OCI-LY1 (cell line): ENCODE results near the gene HGFAC.

Experiments used
- H2AFZ ChIP-seq: fragments of 200-600 bp; sonication (generic), shearing (Covaris generic); 2 replicates; pipeline ENCODE4 v1.6.0; 2014; ENCODE audit warnings: antibody characterized with exemption, mild to moderate bottlenecking, low read length
- H3F3A ChIP-seq: fragments of 200-600 bp; sonication (generic), shearing (Covaris generic); 2 replicates; pipeline ENCODE4 v1.6.0; 2014; ENCODE audit warnings: mild to moderate bottlenecking, antibody characterized with exemption, low read length, moderate library complexity; ENCODE audit not compliant: insufficient read depth
- H3K27ac ChIP-seq: fragments of 200-600 bp; sonication (generic); 2 replicates; pipeline ENCODE4 v1.5.1; 2014; ENCODE audit warnings: low read length, mixed run types, mild to moderate bottlenecking, low read depth; ENCODE audit not compliant: poor library complexity, severe bottlenecking
- H3K27me3 ChIP-seq: fragments of 200-600 bp; sonication (generic); 2 replicates; pipeline ENCODE4 v1.6.0; 2014; ENCODE audit warnings: antibody characterized with exemption, mild to moderate bottlenecking, low read length, moderate library complexity; ENCODE audit not compliant: insufficient read depth
- H3K36me3 ChIP-seq: fragments of 200-600 bp; sonication (generic); 2 replicates; pipeline ENCODE4 v1.6.1; 2014; ENCODE audit warnings: mild to moderate bottlenecking, antibody characterized with exemption, low read length, moderate library complexity, mixed read lengths; ENCODE audit not compliant: insufficient read depth
- H3K4me1 ChIP-seq: fragments of 200-600 bp; sonication (generic); 2 replicates; pipeline ENCODE4 v1.5.1; 2014; ENCODE audit warnings: mild to moderate bottlenecking, low read length, moderate library complexity; ENCODE audit not compliant: insufficient read depth, severe bottlenecking
- H3K4me2 ChIP-seq: fragments of 200-600 bp; sonication (generic), shearing (Covaris generic); 2 replicates; pipeline ENCODE4 v1.6.1; 2014; ENCODE audit warnings: low read length
- H3K4me3 ChIP-seq: fragments of 200-600 bp; sonication (generic); 2 replicates; pipeline ENCODE4 v1.5.1; 2014; ENCODE audit warnings: low read length, low read depth, mild to moderate bottlenecking, mixed read lengths; ENCODE audit not compliant: poor library complexity, severe bottlenecking
- H3K79me2 ChIP-seq: fragments of 200-600 bp; shearing (Covaris generic); 2 replicates; pipeline ENCODE4 v1.6.1; 2016; ENCODE audit warnings: mixed run types, low read length, mixed read lengths; ENCODE audit not compliant: insufficient read depth
- H3K9ac ChIP-seq: fragments of 200-600 bp; sonication (generic), shearing (Covaris generic); 2 replicates; pipeline ENCODE4 v1.6.1; 2014; ENCODE audit warnings: mild to moderate bottlenecking, low read length, mixed read lengths
- H3K9me2 ChIP-seq: fragments of 200-600 bp; sonication (generic), shearing (Covaris generic); 2 replicates; pipeline ENCODE4 v1.6.1; 2014; ENCODE audit warnings: low read depth, mild to moderate bottlenecking, low read length, mixed read lengths
- H3K9me3 ChIP-seq: fragments of 200-600 bp; shearing (Covaris generic); 2 replicates; pipeline ENCODE4 v1.6.1; 2014; ENCODE audit warnings: low read length, mixed read lengths
- H4K20me1 ChIP-seq: fragments of 200-600 bp; sonication (generic), shearing (Covaris generic); 2 replicates; pipeline ENCODE4 v1.6.0; 2016; ENCODE audit warnings: mild to moderate bottlenecking, low read length; ENCODE audit not compliant: insufficient read depth
- CTCF ChIP-seq: fragments of 200-600 bp; sonication (generic), shearing (Covaris generic); IDR thresholded peaks from 2 replicates; pipeline ENCODE4 v1.5.1; 2017; ENCODE audit warnings: mild to moderate bottlenecking, antibody characterized with exemption, low read length, moderate library complexity, mixed read lengths
- EZH2 ChIP-seq: fragments of 200-600 bp; sonication (generic), shearing (Covaris generic); IDR thresholded peaks from 2 replicates; pipeline ENCODE4 v1.8.0; 2017; ENCODE audit warnings: borderline replicate concordance, mixed run types, mild to moderate bottlenecking, antibody characterized with exemption, low read length, moderate library complexity, mixed read lengths

HGFAC gene

GRCh38 chr4:3396600-3396999, 45.2 kb upstream of the HGFAC start:
- H3K9ac ChIP-seq, result no peak overlapping the region
- H3F3A ChIP-seq, result no peaks in the 10 kb centered on the region
- no peak overlapping the region for H3K4me3 ChIP-seq
- H3K9me2 ChIP-seq, result no peaks in the 10 kb centered on the region
- H3K4me1 ChIP-seq, result no peaks in the 10 kb centered on the region
- no peaks in the 10 kb centered on the region for H4K20me1 ChIP-seq
- no peaks in the 10 kb centered on the region for H3K27me3 ChIP-seq
- no peaks in the 10 kb centered on the region for H3K9me3 ChIP-seq
- no peaks in the 10 kb centered on the region for H3K36me3 ChIP-seq
- H3K79me2 ChIP-seq, result no peaks in the 10 kb centered on the region
- TF ChIP-seq EZH2 (no peak), CTCF (no peak)
- H2AFZ ChIP-seq, result no peak overlapping the region
- no peak overlapping the region for H3K27ac ChIP-seq
- H3K4me2 ChIP-seq, result no peak overlapping the region

DNA sequence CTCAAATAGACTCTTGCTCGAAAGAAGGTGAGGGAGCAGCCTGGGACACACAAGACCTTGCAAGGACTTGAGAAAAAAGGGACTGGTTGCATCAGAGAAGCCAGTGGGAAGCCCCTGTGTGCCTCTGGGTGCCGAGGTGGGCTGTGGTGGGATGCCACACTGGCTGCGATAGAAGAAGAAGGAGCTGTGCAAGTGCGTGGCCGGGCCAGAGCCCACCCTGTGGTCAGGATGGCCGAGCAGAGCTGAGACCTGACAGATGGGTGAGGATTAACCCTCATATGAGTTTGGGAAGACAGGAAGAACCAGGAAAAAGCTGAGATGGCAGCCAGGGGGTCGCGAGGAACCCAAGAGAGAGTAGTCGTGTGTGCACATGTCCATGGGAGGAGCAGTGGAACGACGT, 44.6 kb upstream of the HGFAC start:
- Histone ChIP-seq H3K9me2 (no peaks in the 10 kb centered on the region), H3K4me1 (no peaks in the 10 kb centered on the region), H3K27ac (no peak overlapping the region), H3K9ac (no peak overlapping the region), H3K36me3 (no peaks in the 10 kb centered on the region), H3F3A (no peaks in the 10 kb centered on the region), H3K9me3 (no peaks in the 10 kb centered on the region), H3K79me2 (no peaks in the 10 kb centered on the region), H3K4me2 (no peak overlapping the region), H2AFZ (no peak overlapping the region), H4K20me1 (no peaks in the 10 kb centered on the region), H3K27me3 (no peaks in the 10 kb centered on the region), H3K4me3 (no peak overlapping the region)
- TF ChIP-seq CTCF (no peak), EZH2 (no peak)

DNA sequence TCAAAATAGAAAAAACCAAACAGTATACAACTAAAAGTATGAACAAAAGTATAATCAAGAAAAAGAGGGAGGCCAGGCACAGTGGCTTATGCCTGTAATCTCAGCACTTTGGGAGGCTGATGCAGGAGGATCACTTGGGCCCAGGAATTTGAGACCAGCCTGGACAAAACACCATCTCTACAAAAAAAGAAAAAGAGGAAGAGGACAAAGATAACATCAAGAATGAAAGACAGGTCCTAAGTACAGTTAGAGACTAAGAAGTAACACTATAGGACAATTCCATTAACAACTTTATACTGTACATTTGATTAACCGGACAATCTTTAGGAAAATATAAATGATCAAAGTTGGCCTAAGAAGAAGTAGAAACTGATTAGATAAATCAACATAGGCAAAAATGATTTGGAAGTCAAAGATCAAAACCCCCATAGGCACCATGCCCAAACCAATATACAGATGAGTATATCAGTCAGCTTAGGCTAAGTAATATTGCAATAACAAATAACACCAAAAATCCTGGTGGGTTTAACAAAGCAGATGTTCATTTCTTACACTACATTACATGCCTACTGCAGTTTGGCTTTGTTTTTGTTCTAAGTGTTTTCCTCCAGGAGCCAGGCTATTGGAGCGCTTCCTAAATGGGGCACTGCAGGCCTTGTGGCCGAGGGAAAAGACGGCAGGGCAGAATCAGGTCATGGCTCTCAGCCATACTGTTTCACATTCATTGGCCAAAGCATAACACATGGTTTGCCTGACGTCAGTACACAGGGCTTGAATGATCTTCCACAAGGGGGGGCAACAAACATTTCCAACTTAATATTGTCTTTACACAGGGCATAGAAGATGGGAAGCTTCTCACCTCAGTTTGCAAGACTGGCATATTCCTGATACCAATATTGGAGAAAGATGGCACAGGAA, 42.2 kb upstream of the HGFAC start:
- H3K27ac ChIP-seq, result no peak overlapping the region
- H2AFZ ChIP-seq, result no peak overlapping the region
- TF ChIP-seq CTCF, result no peak
- H4K20me1 ChIP-seq, result no peaks in the 10 kb centered on the region
- H3K79me2 ChIP-seq, result no peaks in the 10 kb centered on the region
- H3K9me2 ChIP-seq, result no peaks in the 10 kb centered on the region
- H3K27me3 ChIP-seq, result no peaks in the 10 kb centered on the region
- no peaks in the 10 kb centered on the region for H3K4me1 ChIP-seq
- no peak overlapping the region for H3K4me2 ChIP-seq
- no peak overlapping the region for H3K4me3 ChIP-seq
- H3K9me3 ChIP-seq, result no peaks in the 10 kb centered on the region
- no peak overlapping the region for H3K9ac ChIP-seq
- no peaks in the 10 kb centered on the region for H3K36me3 ChIP-seq
- no peaks in the 10 kb centered on the region for H3F3A ChIP-seq
